GM12878 (cell line): Measurements from ENCODE around the gene STYXL1. TPM values are rescaled to one million over a fixed set of nuclear protein-coding genes. Genes with fewer than 3 reads are reported as not detected.

Source experiments
- ATAC-seq: fragments of 200-7000 bp; cut with Tn5 transposase; 3 replicates; pipeline ENCODE4 v1.9.1; 2020; ENCODE audit warnings: mild to moderate bottlenecking, moderate library complexity
- BruUV-seq: library from RNA; stranded (reverse); fragments of 400-500 nt; replicated peaks from 2 replicates; lab custom pipeline; 2021; lab: Mats Ljungman, UMichigan
- CTCF ChIA-PET: fragments of 300-600 bp; sonication (Branson Sonifier 250); formaldehyde crosslinking; extraction: SDS; loops from one replicate; lab custom pipeline; 2021; ENCODE audit warnings: inconsistent platforms; lab: Yijun Ruan, JAX
- POLR2A ChIA-PET: fragments of 350-600 bp; formaldehyde crosslinking; extraction: SDS; loops from one replicate; lab custom pipeline; 2021; ENCODE audit warnings: inconsistent platforms; lab: Charles Lee
- RAD21 ChIA-PET: fragments of 300-600 bp; sonication (Branson Sonifier 250); formaldehyde crosslinking; loops from one replicate; lab custom pipeline; 2023; ENCODE audit warnings: antibody characterized with exemption; ENCODE audit not compliant: unreplicated experiment; lab: Charles Lee
- SMC1A ChIA-PET: fragments of 300-600 bp; sonication (Branson Sonifier 250); formaldehyde crosslinking; loops from one replicate; lab custom pipeline; 2023; ENCODE audit not compliant: unreplicated experiment, uncharacterized antibody; lab: Charles Lee
- DNase-seq: peaks from one replicate; pipeline ENCODE4 v3.0.0-alpha.2; 2011; ENCODE audit warnings: low read depth, low spot score
- FAIRE-seq: peaks from 3 replicates; lab custom pipeline; 2011; peaks lifted over from hg19 to GRCh38; lab: Jason Lieb, UNC
- H2AFZ ChIP-seq: 2 replicates; pipeline ENCODE4 v1.6.0; 2011; ENCODE audit warnings: low read depth, low read length, control low read depth; ENCODE audit not compliant: control insufficient read depth
- H3K27ac ChIP-seq: 2 replicates; pipeline ENCODE4 v1.5.1; 2011; ENCODE audit warnings: control low read depth; ENCODE audit not compliant: control insufficient read depth, insufficient read depth
- H3K27me3 ChIP-seq, 2 experiments: replicated peaks in 1 of 2; 2 replicates each; pipeline versions ENCODE4 v1.6.0 to v1.6.1; 2011; ENCODE audit warnings: low read length in 1 of 2; ENCODE audit not compliant: control insufficient read depth in 2 of 2, insufficient read depth in 2 of 2
- H3K36me3 ChIP-seq, 2 experiments: 2 replicates each; pipeline ENCODE4 v1.5.1; 2011; ENCODE audit warnings: low read length in 1 of 2; ENCODE audit not compliant: control insufficient read depth in 2 of 2, insufficient read depth in 2 of 2
- H3K4me1 ChIP-seq: 2 replicates; pipeline ENCODE4 v1.6.1; 2011; ENCODE audit warnings: mild to moderate bottlenecking, low read length, moderate library complexity, mixed read lengths; ENCODE audit not compliant: control insufficient read depth, insufficient read depth
- H3K4me2 ChIP-seq: 2 replicates; pipeline ENCODE4 v1.6.0; 2011; ENCODE audit warnings: control low read depth; ENCODE audit not compliant: control insufficient read depth, insufficient read depth
- H3K4me3 ChIP-seq: fragments of 200-600 bp; sonication (generic); 2 replicates; pipeline ENCODE4 v1.5.1; 2016
- H3K79me2 ChIP-seq: 2 replicates; pipeline ENCODE4 v1.6.0; 2011; ENCODE audit warnings: low read length; ENCODE audit not compliant: control insufficient read depth, insufficient read depth
- H3K9ac ChIP-seq: 2 replicates; pipeline ENCODE4 v1.8.0; 2011; ENCODE audit warnings: low read length, control low read depth, mixed read lengths; ENCODE audit not compliant: control insufficient read depth, insufficient read depth
- H3K9me3 ChIP-seq: replicated peaks from 3 replicates; pipeline ENCODE4 v1.5.1; 2011; ENCODE audit warnings: mild to moderate bottlenecking, low read length; ENCODE audit not compliant: control insufficient read depth, insufficient read depth
- H4K20me1 ChIP-seq: 2 replicates; pipeline ENCODE4 v1.6.0; 2011; ENCODE audit not compliant: control insufficient read depth, insufficient read depth
- ATF2 ChIP-seq: IDR thresholded peaks from 2 replicates; pipeline ENCODE4 v1.6.1; 2012; ENCODE audit warnings: low read length, inconsistent platforms
- CEBPZ ChIP-seq: fragments of 150-350 bp; IDR thresholded peaks from 2 replicates; pipeline ENCODE4 v1.6.1; 2016; ENCODE audit warnings: low read depth, low read length
- CHD2 ChIP-seq: IDR thresholded peaks from 2 replicates; pipeline ENCODE4 v1.6.1; 2011; ENCODE audit warnings: low read depth, low read length, improper control_type of control experiment, borderline replicate concordance
- E2F4 ChIP-seq: IDR thresholded peaks from 2 replicates; pipeline ENCODE4 v1.6.1; 2012; ENCODE audit warnings: low read depth, low read length, improper control_type of control experiment
- HDGF ChIP-seq: fragments of 450-650 bp; IDR thresholded peaks from 2 replicates; pipeline ENCODE4 v1.6.1; 2016; ENCODE audit warnings: antibody characterized with exemption
- PAX8 ChIP-seq: fragments of 450-650 bp; IDR thresholded peaks from 2 replicates; pipeline ENCODE4 v1.6.1; 2017; ENCODE audit warnings: mild to moderate bottlenecking, moderate library complexity
- POLR2AphosphoS5 ChIP-seq: IDR thresholded peaks from 2 replicates; pipeline ENCODE4 v1.6.1; 2011; ENCODE audit warnings: mild to moderate bottlenecking, low read length, inconsistent platforms
- RELA ChIP-seq: fragments of 450-650 bp; IDR thresholded peaks from 2 replicates; pipeline ENCODE4 v1.8.0; 2014; ENCODE audit warnings: borderline replicate concordance; ENCODE audit not compliant: partially characterized antibody
- WGBS: methylation state at CpG from one replicate; pipeline ENCODE4 v1.1.6; 2016; ENCODE audit warnings: low lambda C conversion rate; ENCODE audit not compliant: insufficient replicate concordance, insufficient coverage; ENCODE audit errors: missing lambda C conversion rate; 5-methylcytosine and 5-hydroxymethylcytosine counted together
- in situ Hi-C: fragments of 300-500 bp; cut with MboI; formaldehyde crosslinking; loops from 9 replicates; pipeline ENCODE4 v1.14.3; 2018; ENCODE audit warnings: mixed read lengths
- intact Hi-C: fragments of 100-400 bp; cut with micrococcal nuclease; formaldehyde crosslinking; loops from one replicate; pipeline ENCODE4 v1.14.2; 2022; ENCODE audit not compliant: unreplicated experiment
- polyA plus RNA-seq, 11 experiments: library from polyadenylated mRNA; depleted of rRNA in 4 of 11; unstranded in 6 of 11; stranded (reverse) in 5 of 11; fragments of >200 nt; fragmentation: Nextera tagmentation in 4 of 11; fragmentation: Illumina TruSeq in 1 of 11; extraction: Ambion mirVana in 4 of 11; extraction: Trizol in 1 of 11; gene quantifications; 1 replicate in 1 of 11; 2 replicates in 10 of 11; pipeline versions ENCODE4 v1.2.1 to v1.2.3, GENCODE V29; 2011 to 2016; ENCODE audit warnings: inconsistent platforms in 2 of 11, missing spikeins in 2 of 11, low read depth in 1 of 11
- total RNA-seq, 4 experiments: library from RNA; depleted of rRNA in 3 of 4; stranded (reverse); fragments of >200 nt in 3 of 4; fragmentation: Illumina TruSeq in 1 of 4; extraction: Trizol in 1 of 4; gene quantifications; 2 replicates each; pipeline versions ENCODE4 v1.2.1 to v1.2.3, GENCODE V29; 2013 to 2021

STYXL1 gene
- total and polyA plus RNA-seq, 10 of the 15 experiments (the other 5 are each of a cell fraction or from before 2014, with no cell fraction given), result 18.4 to 65.9 (median 40.7) TPM

- Histone ChIP-seq H3K4me1 (peaks cover 18% of the 10 kb centered on the region), H3K9ac (no peak overlapping the region), H3K36me3 (peaks cover 6 to 30% of the 10 kb centered on the region in 2 experiments), H3K4me3 (peak overlapping the region; percentile 96; the same call in 1 of the 2 replicates), H3K79me2 (peaks cover 87% of the 10 kb centered on the region), H3K9me3 (no peaks in the 10 kb centered on the region), H3K4me2 (peak overlapping the region; percentile 97; the same call in 1 of the 2 replicates), H2AFZ (no peak overlapping the region), H3K27me3 (no peaks in the 10 kb centered on the region), H4K20me1 (peaks cover 9% of the 10 kb centered on the region; the same call in 1 of the 2 replicates), H3K27ac (no peak overlapping the region)
- DNase-seq, result no peak
- POLR2A ChIA-PET, result no interaction called here
- no TSS peak for BruUV-seq
- intact Hi-C loops, result no loop called here
- RAD21 ChIA-PET, result no interaction called here
- no peak for ATAC-seq
- no peak for FAIRE-seq
- WGBS, result 89% methylated on average over 5 of the region's 5 CpGs
- SMC1A ChIA-PET, result no interaction called here
- TF ChIP-seq CEBPZ, result no peak
- TF ChIP-seq PAX8, result no peak
- in situ Hi-C loops, result no loop called here
- CTCF ChIA-PET, result no interaction called here
These were observed 2.7 kb upstream of the STYXL1 start for GRCh38 chr7:76050545-76050944.

GRCh38 chr7:76049295-76049694, 1.5 kb upstream of the STYXL1 start:
- Histone ChIP-seq H3K27me3 (no peaks in the 10 kb centered on the region), H3K36me3 (peaks cover 2 to 21% of the 10 kb centered on the region in 2 experiments; a peak in 3 of 4 replicates), H3K4me3 (peak overlapping the region; percentile 96), H3K9me3 (no peaks in the 10 kb centered on the region), H4K20me1 (peaks cover 9% of the 10 kb centered on the region; the same call in 1 of the 2 replicates), H3K9ac (peak overlapping the region; percentile 42), H3K4me2 (peak overlapping the region; percentile 97), H3K27ac (peak overlapping the region; percentile 81), H3K79me2 (peaks cover 86% of the 10 kb centered on the region), H3K4me1 (peaks cover 16% of the 10 kb centered on the region), H2AFZ (no peak overlapping the region)
- ChIA-PET SMC1A (interaction anchor here (0.5 kb wide), 1 partner anchor 214 kb away, joined by 3 read pairs; no protein-coding TSS in a partner anchor), CTCF (no interaction called here), RAD21 (no interaction called here), POLR2A (interaction anchor here (0.6 kb wide), 1 partner anchor 35 kb away, joined by 4 read pairs; no protein-coding TSS in a partner anchor)
- TSS peak; percentile 69 for BruUV-seq
- FAIRE-seq (no peak), DNase-seq (no peak), ATAC-seq (no peak)
- no peak for TF ChIP-seq ATF2
- TF ChIP-seq POLR2AphosphoS5, result 0 out of 2 replicates have a peak, but pooled peaks have one; percentile 21
- TF ChIP-seq CHD2, result 0 out of 2 replicates have a peak, but pooled peaks have one; percentile 24
- no peak for TF ChIP-seq RELA
- peak; percentile 40; the same call in 1 of the 2 replicates for TF ChIP-seq HDGF
- TF ChIP-seq E2F4, result no peak
- in situ Hi-C loops, result loop anchor here (25.0 kb wide), 1 partner anchor 987 kb away; the partner anchor contains the start of gene RCC1L
- intact Hi-C loops, result no loop called here
- WGBS, result 74% methylated on average over 6 of the region's 6 CpGs
